ENCODE results near the gene ROR1. TPM values are rescaled to one million over a fixed set of nuclear protein-coding genes. Genes with fewer than 3 reads are reported as not detected.

ROR1 gene
- total and polyA plus RNA-seq, 9 of the 15 experiments (the other 6 are each of a cell fraction or from before 2014, with no cell fraction given) = 0.02 TPM; not detected in 8

- TF ChIP-seq ZNF589 (CRISPR knock-in tag; IDR thresholded peaks at IDR 0.05; ENCODE audit: low read depth) (no peak), ZBTB34 (CRISPR knock-in tag; IDR thresholded peaks at IDR 0.05) (no peak), SMARCA4 (IDR thresholded peaks at IDR 0.05) (no peak), NONO (IDR thresholded peaks at IDR 0.05; ENCODE audit: low read depth in 2 of 2, low read length in 1 of 2) (no peak), EP300 (IDR thresholded peaks at IDR 0.05; ENCODE audit: low read length) (no peak)
Observed at GRCh38 chr1:64179588-64179987, 405.8 kb downstream of the ROR1 start (continued).

- Histone ChIP-seq H3K79me2 (ENCODE audit: control insufficient read depth, insufficient read depth, low read length) (no peaks in the 10 kb centered on the region), H3K4me3 (no peak overlapping the region), H4K20me1 (replicated peaks; ENCODE audit: control insufficient read depth, insufficient read depth, low read length) (no peaks in the 10 kb centered on the region), H2AFZ (ENCODE audit: low read depth, low read length) (no peak overlapping the region), H3K27me3 (ENCODE audit: control insufficient read depth in 2 of 2, insufficient read depth in 2 of 2, low read length in 2 of 2) (peaks cover 0 to 20% of the 10 kb centered on the region in 2 experiments; a peak in 3 of 5 replicates), H3K4me1 (replicated peaks in 1 of 2; ENCODE audit: control insufficient read depth in 2 of 2, insufficient read depth in 2 of 2, low read length in 2 of 2) (no peaks in the 10 kb centered on the region), H3K9me3 (replicated peaks; ENCODE audit: control insufficient read depth, insufficient read depth, low read depth, low read length) (no peaks in the 10 kb centered on the region), H3K9ac (ENCODE audit: insufficient read depth in 1 of 2, low read depth in 2 of 2, low read length in 2 of 2) (no peak overlapping the region), H3K36me3 (ENCODE audit: control insufficient read depth, insufficient read depth, low read length) (no peaks in the 10 kb centered on the region), H3K4me2 (ENCODE audit: insufficient read depth, low read length) (no peak overlapping the region), H3K9me1 (ENCODE audit: control insufficient read depth, insufficient read depth, low read length) (no peaks in the 10 kb centered on the region), H3K27ac (ENCODE audit: extremely low read depth, low read depth, low read length) (no peak overlapping the region)
- DNase-seq (ENCODE audit: extremely low read depth in 1 of 4, low spot score in 3 of 4) (no peak), ATAC-seq (no peak), FAIRE-seq (no peak)
- ChIA-PET CTCF (ENCODE audit: low intra/inter-chr PET ratio) (no interaction called here), POLR2A (interaction anchor here (0.8 kb wide), 1 partner anchor 62 kb away, joined by 3 read pairs; no protein-coding TSS in a partner anchor)
- in situ Hi-C loops (cut with MboI) (no loop called here), intact Hi-C loops (cut with micrococcal nuclease) (no loop called here)
- 0% methylated on average over 2 of the region's 2 CpGs for WGBS (ENCODE audit: insufficient coverage, low coverage, missing lambda C conversion rate)
- BruUV-seq (replicated peaks) = no TSS peak
- TF ChIP-seq ZNF785 (CRISPR knock-in tag; IDR thresholded peaks at IDR 0.05) (no peak), CREM (IDR thresholded peaks at IDR 0.05; ENCODE audit: low read depth) (no peak), PKNOX1 (IDR thresholded peaks at IDR 0.05) (no peak), RREB1 (CRISPR knock-in tag; IDR thresholded peaks at IDR 0.05) (no peak), E2F8 (IDR thresholded peaks at IDR 0.05; ENCODE audit: low read depth, partially characterized antibody) (no peak)
Observed at GRCh38 chr1:64182207-64182606, 408.4 kb downstream of the ROR1 start.
